AML-193 (cell line): ENCODE measurements around the gene HNRNPU.
"Not testable (repeated sequence)": the region's sequence is repeated elsewhere in the genome, so short reads cannot be mapped to it uniquely, and the experiment has no call there.

ENCODE experiments used
- DNase-seq, 2 experiments: peaks; one replicate each; lab custom pipeline; 2025; lab: John Stamatoyannopoulos, UW

HNRNPU gene

DNA sequence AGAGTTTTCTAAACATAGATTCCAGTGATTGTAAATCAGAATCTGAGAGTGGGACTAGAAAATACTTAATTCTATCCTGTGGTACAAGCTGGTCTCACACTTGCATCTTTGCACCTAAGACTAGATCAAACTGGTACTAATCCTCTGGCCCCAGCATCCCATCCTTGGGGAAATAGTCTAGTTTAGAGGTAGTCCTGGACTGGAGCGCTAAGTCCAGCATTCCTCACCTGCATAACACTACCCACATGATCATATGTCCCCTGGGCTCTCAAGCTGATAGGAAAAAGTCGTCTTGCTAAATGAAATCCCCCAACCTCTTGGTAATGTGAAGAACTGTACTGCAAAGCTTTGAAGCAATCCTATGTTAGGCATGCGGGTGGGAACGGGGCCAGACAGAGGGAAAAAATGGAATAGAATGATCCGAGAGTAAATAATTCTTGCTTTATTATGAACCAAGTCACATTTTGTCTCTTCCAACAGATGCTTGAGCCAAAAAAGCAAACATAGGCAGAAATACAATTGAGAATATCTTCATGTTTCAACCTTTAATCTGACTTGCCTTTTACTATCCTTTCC lies 24.0 kb downstream of the HNRNPU start:
- DNase-seq, result no peak

DNA sequence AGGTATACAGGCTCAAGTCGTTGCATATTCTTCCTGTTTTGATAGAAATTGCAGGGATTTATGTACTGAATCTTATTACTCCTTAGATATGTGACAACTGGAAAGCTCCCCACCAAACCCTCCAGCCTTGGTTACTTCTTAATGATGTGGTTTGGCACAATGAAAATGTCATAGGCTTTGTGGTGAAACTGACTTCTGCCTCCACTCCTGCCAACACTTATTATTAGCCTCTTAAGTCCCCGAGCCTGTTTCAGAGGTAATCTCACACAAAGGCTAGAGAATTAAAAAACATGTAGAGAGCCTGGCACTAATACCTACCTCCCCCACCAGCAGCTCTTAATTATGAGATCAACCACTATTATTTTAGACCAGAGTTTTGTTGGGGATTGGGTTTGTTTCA lies 24.7 kb downstream of the HNRNPU start:
- no peak for DNase-seq

GRCh38 chr1:244837597-244838258 lies 26.6 kb downstream of the HNRNPU start:
- DNase-seq, result no peak

DNA sequence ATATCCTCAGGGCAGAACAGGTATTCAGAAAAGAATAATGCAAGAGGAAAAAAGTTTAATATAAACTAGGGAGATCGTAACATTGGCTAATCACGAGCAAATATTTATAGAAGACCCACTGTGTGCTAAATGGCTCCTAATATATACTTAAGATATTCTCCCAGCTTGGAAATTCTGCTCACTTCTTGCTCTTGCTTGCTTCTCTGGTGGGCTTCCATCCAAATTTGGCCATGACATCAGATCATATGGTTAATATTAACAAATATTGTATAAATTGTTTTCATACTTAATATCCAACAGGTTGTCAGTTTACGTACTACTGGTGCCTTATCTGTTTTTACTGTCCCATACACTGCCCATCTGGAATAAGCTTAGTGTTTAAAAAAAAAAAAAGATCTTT lies 27.8 kb downstream of the HNRNPU start:
- DNase-seq, result no peak

GRCh38 chr1:244836135-244836521 lies 28.2 kb downstream of the HNRNPU start:
- no peak for DNase-seq

DNA sequence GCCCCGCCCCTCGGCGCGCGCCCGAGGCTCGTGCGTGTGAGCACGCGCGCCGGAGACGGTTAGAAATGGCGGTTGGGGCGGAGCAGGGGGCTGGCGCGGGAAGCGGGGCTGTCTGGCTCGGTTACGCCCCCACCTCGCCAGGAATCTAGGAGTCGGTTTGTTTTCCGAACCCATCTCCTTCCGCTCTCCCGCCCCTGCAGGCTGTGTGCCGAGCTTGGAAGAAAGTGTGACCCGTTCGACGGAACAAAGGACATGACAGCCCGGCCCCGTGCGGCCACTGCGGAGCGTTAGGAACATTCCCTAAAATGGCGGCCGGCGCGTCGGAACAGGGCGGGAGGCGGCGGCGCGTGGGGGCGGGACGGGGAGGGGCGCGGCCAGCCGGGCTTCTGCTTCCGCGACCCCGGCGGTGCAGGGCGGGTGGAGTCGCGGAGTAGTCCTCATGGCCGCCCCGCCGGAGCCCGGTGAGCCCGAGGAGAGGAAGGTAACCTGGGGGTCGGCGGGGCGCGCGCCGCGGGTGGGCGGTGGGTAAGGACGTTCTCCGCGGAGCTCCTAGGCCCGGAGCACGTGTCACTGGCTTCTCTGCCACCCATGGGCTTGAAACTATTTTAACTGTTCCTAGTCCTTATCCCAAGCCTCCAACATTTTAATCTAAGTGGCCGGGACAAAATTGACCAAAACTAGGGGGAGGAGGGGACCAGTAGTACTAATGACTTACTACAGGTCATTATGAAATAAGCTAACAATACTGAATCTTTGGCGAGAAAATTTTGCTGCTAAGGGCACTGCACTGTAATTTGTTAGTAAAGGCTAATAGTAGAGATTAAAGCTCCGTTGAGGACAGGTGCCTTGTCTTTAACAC lies 28.8 kb downstream of the HNRNPU start, which contains the start of gene COX20:
TSS of gene COX20 (plus strand) at position 383 of the 859 bp plus-strand sequence. CDS start at position 440, 57 bp downstream.
- DNase-seq, result peak; percentile 80 to 84

DNA sequence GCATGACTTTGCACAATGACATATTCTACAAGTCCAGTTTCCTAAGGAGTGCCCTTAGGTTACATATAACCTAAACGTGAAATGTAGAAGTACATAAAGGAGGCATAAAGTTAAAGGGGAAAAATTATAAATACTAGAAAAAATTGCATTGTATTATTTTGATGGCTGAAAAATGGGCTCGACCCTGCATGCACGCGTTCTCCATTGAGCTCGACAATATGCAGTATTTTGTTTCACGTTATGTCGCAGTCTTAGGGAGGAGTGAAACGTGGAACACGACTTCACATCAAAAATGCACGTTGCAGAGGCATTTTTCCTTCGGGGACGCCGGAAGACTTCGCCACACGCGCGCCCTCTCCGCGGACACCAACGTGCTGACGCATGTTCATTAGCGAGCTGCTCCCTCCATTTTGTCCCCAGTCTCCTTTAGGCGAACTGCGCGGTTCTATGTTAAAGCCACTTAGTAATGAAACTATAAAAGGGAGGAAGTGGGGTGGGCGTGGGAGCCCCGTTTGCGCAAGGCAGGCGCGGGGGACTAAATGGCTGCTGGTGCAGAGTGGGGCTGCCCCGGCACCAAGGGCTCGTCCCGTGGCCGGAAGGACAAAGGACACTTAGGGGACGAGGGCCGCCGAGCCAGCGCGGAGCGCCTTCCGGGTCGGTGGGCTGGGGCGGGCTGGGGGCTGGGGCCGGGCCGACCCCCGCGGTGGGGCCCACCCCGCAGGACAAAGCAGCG lies 29.6 kb downstream of the HNRNPU start:
- DNase-seq, result peak; percentile 85 to 89

DNA sequence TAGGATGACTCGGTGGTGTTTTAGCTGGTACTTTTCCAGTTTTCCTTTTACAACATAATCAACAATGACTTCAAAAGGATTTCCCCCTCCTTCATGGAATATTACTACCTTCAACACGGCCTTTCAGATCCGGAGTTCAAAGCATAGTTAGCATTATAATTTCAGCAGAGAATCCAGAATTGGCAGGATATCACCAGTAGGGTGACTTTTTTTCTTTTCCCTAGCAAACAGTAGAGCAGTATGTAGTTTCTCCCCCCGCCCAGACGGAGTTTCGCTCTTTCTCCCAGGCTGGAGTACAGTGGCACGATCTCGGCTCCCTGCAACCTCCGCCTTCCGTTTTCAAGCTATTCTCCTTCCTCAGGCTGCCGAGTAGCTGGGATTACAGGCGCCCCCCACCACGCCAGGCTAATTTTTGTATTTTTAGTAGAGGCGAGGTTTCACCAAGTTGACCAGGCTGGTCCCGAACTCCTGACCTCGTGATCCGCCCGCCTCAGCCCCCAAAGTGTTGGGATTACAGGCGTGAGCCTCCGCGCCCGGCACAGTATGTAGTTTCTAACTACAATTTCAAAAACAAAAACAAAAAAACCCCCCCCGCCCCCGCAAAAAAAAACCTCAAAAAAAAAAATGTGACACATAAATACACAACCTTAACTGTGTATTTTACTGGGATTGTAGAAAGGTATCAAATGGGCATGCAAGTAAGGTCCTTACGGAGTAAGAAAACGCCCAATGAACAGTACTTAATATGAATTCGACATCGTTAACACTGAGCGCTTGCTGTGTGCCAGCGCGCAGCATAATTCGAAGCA lies 30.4 kb downstream of the HNRNPU start:
- peak; percentile 69 to 73 for DNase-seq

DNA sequence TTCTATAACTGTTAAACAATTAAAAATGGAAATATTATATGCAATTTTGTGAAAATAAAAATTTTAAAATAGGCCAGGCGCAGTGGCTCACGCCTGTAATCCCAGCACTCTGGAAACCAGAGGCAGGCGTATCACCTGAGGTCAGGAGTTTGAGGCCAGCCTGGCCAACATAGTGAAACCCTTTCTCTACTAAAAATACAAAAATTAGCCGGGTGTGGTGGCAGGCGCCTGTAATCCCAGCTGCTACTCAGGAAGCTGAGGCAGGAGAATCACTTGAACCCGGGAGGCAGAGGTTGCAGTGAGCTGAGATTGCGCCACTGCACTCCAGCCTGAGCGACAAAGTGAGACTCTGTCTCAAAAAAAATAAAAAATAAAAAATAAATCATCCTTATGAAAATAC lies 31.1 kb downstream of the HNRNPU start:
- DNase-seq, result not testable (repeated sequence)

- DNase-seq, result no peak
Measured at GRCh38 chr1:244830639-244831038, 33.7 kb downstream of the HNRNPU start.

GRCh38 chr1:244826712-244827111 lies 37.6 kb downstream of the HNRNPU start:
- DNase-seq, result no peak

GRCh38 chr1:244822878-244823277 lies 41.5 kb downstream of the HNRNPU start:
- no peak for DNase-seq

DNA sequence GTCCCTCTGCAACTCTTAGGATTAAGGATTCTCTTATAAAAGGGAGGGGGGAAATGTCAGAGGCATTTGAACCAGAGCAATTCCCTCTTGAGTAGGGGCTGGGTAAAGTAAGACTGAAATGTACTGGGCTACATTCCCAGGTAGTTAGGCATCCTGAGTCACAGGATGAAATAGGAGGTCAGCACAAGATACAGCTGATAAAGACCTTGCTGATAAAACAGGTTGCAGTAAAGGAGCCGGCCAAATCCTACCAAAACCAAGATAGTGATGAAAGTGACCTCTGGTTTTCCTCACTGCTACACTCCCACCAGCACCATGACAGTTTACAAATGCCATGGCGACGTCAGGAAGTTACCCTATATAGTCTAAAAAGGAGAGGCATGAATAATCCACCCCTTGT lies 43.2 kb downstream of the HNRNPU start:
- DNase-seq, result no peak

GRCh38 chr1:244820131-244820530 lies 44.2 kb downstream of the HNRNPU start:
- no peak for DNase-seq

DNA sequence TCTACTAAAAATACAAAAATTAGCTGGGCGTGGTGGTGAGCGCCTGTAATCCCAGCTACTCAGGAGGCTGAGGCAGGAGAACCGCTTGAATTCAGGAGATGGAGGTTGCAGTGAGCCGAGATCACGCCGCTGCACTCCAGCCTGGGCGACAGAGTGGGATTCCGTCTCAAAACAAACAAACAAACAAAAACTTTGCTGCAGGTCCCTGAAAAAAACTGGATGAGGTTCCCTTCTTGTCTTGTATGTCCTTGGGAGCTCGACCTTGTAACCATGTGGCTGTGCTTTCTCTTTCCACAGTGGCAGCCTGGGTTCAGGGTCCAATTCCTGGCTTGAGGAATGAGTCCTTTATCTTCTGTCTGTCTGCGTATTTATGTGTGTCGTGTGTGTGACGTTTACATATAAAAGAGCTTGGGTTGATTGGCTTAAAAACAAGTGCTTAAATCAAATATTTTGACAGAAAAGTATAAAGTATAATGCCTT lies 46.9 kb downstream of the HNRNPU start:
- DNase-seq, result no peak

- peak; percentile 82 to 85 for DNase-seq
Measured at GRCh38 chr1:244815600-244816099, 48.7 kb downstream of the HNRNPU start.

- DNase-seq, result no peak
Measured at GRCh38 chr1:244813327-244813726, 51.0 kb downstream of the HNRNPU start.

DNA sequence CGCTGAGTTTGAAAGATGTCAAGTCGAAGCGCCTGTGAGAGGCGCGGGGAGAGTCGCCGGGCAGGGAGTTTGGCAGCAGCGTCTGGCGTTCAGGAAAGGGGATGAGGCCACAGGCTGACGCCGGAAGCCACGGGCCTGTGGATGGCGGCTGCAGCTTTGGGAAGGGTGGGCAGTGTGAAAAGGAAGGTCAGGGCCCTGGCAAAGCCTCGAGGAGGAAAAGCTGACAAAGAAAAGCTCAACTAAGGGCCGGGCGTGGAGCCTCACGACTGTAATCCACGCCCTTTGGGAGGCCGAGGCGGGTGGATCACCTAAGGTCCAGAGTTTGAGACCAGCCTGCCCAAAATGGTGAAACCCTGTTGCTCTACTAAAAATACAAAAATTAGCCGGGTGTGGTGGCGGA lies 54.1 kb downstream of the HNRNPU start:
- no peak for DNase-seq

DNA sequence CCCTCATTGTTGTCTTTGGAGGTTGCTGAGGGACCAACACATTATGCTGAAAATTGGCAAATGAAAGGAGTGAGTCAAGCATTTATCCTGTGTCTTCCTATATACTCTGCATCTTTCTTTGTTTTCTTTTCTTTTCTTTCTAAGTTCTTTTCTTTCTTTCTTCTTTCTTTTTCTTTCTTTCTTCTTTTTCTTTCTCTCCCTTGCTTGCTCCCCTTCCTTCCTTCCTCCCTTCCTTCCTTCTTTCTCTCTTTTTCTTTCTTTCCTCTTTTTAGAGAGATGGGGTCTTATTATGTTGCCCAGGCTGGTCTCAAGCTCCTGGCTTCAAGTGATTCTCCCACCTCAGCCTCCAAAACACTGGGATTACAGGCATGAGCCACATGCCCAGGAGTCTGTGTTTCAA lies 57.2 kb downstream of the HNRNPU start:
- no peak for DNase-seq

DNA sequence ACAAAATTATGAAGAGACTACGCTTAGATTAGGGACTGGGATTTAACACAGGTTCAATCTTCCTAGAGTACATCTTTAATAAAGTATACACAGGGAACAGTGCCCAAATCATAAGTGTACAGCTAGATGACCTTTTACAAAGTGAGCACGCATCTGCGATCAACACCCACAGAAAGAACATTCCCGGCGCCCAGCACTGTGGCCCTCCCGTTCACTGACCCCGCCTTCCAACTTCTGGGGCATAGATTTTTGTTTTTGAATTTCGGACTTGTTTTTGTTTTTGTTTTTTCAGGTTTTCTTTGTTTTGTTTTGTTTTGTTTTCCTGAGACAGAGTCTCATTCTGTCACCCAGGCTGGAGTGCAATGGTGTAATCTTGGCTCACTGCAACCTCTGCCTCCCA lies 59.5 kb downstream of the HNRNPU start:
- no peak for DNase-seq
